ENCODE measurements around the gene CCDC97. TPM values are rescaled to one million over a fixed set of nuclear protein-coding genes. Genes with fewer than 3 reads are reported as not detected.

The CCDC97 gene
- total RNA-seq, 1 experiment from 2014 or later: 9.1 TPM

DNA sequence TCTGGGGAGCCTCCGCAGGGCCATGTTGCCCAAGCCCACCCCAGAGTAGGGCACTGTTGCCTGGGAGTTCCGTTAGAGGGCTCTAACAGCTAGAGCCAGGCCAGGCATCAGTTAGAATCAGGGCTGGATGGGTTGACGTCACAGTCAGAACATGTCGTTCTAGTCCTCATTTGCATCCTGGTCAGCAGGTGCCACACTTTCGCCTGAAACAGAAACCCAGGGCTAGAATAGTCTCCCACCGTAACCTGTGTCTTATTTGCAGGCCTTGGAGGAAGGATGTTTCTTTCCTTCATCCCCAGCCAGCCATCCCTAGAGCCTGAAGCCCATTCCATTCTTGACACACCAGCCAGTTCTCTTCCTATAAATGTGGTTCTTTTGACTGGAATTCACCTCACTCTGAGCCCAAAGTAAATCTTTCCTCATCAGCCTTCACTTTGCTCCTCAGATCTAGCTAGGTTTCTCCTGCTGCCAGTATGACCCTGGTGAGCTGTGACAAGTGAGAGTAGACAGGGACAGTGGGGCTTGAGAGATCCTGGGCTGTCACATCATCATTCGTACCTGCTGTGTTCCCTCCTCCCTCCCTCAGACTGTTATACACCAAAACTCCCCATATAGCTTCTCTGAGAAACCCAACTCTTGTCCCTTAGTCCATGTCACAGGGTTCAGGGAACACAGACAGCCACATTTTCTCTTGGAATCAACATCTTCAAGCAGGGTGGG, 12.2 kb upstream of the CCDC97 start:
- DNase-seq (ENCODE audit: extremely low read depth, low read depth): no peak

DNA sequence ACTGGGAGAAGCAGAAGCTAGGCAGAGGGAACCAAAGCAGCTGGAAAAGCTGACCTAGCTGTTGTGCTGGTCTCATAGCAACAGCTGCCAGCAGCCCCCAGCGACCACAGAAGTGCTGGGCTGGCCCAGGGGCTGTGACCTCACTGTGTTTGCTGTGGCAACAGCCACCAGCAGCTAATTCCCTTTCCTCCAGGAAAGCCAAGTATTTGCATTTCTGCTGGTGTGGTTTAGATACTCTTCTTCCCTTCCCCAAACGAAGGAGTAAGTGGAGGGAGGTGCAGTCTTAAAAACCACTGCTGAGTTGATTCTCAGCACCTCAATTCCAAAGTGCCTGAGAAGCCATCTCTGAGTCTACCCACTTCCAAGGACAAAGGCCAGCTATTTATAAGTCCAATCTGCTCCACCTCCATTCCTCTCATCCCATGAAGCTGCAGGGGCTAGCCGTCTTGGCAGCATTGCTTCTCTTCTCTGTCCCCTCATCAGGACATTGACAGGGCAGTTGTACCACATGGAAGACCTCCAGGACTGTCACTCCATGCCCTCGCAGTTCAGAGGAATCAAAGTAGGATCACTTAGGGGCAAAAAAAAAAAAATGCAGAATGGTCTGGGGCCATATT, 11.5 kb upstream of the CCDC97 start:
- DNase-seq (ENCODE audit: extremely low read depth, low read depth): no peak

DNA sequence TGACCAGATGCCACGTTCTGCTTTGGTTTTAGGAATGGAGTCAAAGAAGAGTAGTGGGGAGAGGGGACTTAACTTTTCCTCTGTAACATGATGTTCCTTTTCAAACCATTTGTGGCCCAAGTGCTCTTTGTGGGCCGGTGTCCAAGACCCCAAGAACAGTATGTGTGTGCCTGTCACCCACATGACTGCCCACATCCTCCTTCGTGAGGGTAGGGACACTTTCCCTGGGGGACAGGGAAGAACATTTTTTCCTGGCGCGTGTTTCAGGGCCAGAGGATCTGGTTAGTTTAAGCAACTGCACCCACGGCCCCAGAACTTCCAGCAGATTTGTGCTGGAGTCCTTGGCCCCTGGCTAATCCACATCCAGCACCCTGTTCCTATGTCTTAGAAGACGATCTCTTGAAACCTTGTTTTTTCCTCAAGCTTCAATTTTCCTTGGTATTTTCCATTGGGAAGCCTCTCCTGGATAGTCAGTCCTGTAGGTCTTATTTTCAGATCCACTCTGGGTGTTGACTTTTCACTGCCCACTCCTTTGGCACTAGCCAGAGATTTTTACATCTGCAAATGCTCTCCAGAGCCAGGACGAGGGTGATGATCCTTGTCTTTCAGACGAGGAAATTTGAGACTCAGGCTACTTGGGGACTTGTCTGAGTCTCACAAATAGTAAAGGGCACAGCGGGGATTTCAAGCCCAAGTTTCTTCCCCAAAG, 10.8 kb upstream of the CCDC97 start:
- DNase-seq (ENCODE audit: extremely low read depth, low read depth): no peak

DNA sequence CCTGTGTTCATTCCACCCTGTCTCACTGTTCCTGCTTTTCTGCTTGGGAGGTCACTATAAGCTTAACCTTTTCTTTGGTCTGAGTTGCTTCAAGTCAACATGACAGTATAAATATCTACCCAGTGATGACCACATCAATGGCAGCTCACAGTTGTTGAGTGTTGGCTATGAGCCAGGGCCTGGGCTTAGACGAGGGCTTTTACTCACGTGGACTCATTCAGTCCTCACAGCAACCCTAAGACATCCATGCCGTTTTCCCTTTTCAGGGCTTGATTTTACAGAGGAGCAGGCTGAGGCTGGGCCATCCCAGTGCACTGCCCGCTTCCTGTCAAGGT, 10.2 kb upstream of the CCDC97 start:
- no peak for DNase-seq (ENCODE audit: extremely low read depth, low read depth)

DNA sequence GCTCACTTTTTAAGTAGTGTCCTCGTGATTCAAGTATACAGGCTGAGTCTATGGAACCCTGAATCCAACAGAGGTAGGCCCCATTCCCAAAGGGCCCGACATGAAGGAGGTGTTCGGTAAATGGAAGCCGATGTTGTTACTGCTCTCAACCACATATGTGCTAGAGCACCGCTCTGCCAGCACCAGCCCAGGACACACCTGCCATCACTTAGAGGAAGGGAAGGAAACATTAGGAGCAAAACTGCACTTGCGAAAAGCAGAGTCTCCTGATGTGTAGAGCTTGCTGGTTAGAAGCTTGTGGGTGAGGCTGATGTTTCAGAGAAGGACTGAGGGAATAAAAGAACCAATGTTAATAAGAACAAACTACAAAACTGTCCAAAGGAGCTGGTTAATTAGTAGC, 9.4 kb upstream of the CCDC97 start:
- DNase-seq (ENCODE audit: extremely low read depth, low read depth): no peak

DNA sequence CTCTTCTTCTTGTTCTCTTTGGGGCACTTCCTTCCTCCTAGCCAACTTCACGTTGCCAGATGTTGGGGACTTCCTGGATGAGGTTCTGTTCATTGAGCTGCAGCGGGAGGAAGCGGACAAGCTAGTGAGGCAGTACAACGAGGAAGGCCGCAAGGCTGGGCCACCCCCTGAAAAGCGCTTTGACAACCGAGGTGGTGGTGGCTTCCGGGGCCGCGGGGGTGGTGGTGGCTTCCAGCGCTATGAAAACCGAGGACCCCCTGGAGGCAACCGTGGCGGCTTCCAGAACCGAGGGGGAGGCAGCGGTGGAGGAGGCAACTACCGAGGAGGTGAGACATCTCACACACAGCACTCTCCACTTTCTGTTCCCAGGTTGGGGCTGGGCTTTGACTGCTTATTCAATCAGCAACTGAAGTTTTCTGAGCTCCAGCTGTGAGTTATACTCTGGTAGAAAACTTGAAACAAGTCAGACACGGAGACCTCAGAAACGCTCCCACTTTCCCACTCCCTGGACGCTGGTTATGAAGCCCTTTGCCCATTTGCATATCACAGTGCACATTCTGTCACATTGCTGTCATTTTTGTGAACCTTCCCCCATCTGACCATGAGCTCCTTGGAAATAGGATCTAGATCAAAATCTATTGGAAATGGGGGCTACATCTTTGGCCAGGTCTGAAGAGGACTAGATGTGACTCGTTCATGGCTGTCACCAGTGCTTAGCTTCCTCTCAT, 7.2 kb upstream of the CCDC97 start:
- DNase-seq (ENCODE audit: extremely low read depth, low read depth): no peak

DNA sequence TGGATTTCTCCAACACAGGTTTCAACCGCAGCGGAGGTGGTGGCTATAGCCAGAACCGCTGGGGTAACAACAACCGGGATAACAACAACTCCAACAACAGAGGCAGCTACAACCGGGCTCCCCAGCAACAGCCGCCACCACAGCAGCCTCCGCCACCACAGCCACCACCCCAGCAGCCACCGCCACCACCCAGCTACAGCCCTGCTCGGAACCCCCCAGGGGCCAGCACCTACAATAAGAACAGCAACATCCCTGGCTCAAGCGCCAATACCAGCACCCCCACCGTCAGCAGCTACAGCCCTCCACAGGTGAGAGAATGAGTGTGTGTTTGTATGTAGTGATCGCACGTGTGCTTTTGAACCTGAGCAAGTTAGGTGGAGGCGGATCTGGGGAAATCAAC, 6.0 kb upstream of the CCDC97 start:
- DNase-seq (ENCODE audit: extremely low read depth, low read depth): no peak

DNA sequence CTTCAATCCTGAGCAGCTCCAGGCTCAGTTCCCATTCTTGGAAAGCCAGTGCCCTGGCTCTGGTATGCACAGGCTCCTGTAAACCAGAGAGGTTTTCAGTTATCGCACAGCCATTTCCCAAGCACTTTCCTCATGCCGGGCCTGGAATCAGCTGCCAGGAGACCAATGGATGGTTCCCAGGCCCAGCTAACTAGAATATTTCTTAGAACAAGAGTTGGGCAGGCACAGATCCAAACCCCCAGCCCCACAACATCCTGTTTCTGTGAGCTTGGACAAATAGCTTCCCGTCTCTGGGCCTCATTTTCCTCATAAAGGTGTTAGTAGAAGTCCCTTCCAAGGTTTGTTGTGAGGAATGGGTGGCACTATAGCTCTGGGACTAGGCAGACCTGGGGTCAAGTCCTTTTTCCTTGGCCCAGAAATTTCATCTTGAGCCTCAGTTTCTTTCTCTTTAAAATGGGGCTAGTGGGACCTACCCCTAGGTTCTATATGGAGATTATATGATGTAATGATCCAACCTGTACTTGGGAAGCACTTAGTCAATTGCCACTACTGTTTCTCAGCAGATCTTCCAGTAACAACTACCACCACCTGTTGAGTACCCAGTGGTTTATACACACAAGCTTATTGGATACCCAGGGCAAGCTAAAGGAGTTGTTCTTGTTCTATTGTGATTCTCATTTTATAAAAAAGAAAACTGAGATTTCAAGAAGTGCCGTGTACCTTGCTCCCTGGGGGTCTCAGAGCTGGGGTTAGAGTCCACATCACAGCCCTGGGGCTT, 5.1 kb upstream of the CCDC97 start:
- no peak for DNase-seq (ENCODE audit: extremely low read depth, low read depth)

DNA sequence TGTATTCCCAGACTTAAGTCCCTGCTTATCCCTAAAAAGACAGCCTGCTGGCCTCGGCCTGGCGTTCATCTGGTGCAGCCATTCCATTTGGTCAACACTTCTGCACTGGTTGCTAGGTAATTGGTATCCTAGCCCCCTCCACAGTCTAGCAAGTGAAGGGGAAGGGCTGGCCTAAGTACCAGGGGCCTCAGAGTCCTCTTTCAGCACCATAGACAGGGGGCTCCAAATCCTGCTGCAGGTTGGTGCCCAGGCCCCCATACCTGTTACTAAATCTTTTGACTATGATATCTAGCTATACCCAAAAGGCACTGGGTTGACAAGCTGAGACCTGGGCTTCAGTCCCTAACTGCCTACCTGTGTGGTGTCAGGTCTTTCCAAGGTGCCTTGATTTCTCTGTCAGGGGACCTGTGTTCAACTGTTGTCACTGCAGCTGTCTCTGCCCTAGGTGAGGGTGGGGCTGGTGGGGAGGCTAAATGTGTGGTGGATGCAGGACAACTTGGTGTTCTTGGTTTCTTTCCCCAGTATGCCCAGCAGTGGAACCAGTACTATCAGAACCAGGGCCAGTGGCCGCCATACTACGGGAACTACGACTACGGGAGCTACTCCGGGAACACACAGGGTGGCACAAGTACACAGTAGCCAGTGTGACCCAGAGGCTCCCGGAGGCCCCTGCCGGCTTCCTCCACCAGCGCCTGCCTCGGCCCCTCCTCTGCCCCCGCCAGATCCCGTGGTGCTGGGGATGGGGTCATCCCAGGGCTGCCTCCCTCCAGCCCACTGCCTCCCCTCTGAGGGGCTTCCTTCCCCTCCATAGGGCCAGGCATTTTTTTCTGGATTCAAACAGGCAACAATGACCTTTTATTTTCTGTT, 3.8 kb upstream of the CCDC97 start:
- DNase-seq (ENCODE audit: extremely low read depth, low read depth): no peak

DNA sequence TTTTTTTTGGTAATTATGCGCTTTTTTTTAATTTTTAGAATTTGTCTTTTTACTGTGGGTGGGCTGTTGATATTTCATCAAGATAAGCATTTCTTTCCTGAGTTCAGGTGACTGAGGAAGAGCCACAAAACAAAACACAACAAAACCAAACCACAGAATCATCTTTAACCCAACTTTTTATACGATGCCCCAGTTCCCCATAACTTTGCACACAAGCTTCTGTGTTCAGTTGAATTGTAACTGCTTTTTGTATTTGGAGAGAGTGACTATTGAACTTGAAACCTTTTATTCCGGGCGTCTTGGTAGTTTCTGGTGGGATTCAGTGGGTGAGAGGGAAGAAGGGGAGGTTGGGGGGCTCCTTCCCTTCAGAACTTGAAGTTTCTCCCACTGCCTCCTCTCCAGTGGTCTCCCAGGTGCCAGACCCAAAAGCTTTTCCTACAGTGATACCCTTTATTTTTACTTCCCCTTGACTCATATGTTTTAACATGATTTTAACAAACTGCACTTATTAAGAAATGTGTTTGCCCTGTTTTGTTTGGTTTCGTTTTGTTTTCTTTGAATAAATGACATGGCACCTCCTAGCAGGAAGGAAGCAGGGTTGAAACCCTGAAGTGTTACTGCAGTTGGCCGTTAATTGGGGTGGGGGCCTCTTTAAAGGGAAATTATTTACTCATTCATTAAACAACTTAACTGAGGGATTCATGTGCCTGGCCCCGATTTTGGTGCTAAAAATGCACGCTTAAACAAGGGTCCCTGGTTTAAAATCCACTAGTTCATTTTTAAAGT, 2.7 kb upstream of the CCDC97 start:
- no peak for DNase-seq (ENCODE audit: extremely low read depth, low read depth)

DNA sequence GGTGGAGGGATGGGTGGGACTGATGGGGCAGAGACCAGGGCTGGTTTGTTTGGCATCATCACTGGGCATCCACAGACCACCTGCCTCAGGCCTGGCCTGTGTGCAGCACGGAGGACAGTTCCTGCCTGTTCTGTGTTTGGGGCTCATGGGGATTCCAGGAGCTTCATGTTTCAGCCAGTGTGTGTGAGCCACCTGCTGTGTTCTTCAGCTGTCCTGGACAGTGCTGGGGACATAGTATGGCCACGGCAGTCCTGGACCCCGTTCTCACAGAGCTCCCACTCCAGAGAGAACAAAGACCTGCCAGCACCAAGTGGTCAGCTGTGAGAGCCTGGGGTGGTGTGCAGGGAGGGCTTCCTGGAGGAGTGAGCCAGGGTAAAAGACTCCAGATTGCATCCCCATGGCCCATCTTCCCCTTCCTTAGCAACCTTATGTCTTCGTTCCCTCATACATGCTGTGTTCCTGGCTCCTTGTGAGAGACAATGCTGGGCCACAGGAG, 2.0 kb upstream of the CCDC97 start:
- no peak for DNase-seq (ENCODE audit: extremely low read depth, low read depth)

DNA sequence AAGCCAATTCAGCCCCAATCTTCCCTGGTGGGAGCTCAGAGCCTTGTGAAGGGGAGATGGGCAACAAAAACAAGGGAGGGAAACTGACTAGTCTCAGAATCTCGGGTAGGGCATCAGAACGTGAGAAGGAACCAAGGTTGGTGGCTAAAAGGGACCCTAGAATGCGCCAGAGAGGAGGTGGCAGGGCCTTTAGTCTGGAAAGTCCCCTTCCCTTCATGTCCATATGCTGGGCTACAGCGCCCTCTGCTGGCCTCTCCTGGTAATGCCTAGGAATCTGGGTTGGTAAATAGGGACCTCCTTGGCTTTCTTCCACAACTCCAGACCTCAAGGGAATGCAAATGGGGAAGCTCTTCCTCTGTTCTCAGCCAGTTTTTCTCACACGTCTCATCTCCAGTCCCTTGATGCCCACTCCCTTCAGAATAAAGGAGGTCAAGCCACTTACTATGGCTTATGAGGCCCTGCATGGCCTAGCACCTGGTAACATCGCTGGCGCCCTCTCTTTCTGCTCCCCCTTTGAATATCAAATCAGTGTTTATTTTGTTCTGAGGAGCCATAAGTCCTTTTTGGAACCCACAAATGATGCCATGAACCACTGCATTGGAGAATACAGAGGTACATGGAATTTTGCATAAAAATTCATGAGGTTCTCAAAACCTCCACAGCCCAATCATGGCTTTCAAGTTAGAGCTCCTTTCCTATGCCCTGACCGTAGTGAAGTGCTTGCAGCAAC, 1.4 kb upstream of the CCDC97 start:
- peak; percentile 81 for DNase-seq (ENCODE audit: extremely low read depth, low read depth)

DNA sequence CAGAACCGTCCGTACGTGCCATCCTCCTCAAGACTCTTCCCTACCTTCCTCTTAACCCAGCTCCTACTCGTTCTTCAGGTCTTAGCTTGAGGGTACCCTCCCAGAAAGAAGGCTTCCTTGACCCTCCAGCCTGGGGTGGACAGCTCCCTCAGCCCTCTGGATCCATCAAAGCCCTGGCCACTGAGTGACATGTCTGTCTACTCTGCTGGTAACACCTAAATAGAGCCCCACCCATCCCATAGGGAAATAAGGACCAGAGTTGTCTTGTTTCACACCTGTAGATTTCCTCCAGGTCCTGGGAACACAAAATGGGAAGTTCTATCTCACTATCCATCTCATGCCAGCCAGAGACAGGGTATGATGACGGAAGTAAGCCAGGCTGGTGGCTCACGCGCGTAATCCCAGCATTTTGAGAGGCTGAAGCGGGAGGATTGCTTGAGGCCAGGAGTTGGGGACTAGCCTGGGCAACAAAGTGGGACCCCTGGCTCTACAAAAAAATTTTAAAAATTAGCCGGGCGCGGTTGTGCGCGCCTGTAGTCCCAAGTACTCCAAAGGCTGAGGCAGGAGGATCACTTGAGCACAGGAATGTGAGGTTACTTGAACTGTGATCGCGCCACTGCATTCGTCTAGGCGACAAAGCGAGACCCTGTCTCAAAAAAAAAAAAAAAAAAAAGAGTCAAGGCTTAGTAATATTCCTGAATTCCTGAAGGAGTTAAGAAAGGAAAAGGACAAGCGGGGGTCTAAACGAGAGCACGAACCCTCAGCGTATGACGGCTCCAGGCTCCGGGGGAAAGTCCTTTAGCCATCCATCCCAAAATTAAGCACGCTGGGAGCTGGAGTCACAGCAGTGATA, 566 bp upstream of the CCDC97 start:
- no peak for DNase-seq (ENCODE audit: extremely low read depth, low read depth)

DNA sequence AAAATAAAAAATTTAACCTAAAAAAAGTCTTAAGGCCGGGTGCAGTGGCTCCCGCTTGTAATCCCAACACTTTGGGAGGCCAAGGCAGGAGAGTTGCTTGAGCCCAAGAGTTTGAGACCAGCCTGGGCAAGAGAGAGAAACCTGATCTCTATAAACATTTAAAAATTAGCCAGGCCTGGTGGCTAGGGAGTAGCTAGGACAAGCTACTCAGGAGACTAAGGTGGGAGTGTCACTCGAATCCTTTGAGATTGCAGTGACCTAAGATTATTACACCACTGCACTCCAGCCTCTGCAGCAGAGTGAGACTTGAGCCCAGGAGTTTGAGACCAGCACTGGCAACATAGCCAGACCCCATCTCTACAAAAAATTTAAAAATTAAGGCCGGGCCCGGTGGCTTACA, 1.1 kb downstream of the CCDC97 start:
- DNase-seq (ENCODE audit: extremely low read depth, low read depth): no peak

DNA sequence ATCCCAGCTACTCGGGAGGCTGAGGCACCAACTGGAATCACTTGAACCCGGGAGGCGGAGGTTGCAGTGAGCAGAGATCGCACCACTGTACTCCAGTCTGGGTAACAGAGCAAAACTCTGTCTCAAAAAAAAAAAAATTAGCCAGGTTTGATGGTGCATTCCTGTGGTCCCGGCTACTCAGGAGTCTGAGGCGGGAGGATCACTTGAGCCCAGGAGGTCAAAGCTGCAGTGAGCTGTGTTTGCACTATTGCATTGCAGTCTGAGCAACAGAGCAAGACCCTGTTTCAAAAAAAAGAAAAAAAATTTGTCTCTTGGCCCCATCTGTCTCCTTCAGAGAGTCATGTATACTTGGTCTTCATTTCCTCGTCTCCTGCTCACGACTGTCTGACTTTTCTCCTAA, 1.6 kb downstream of the CCDC97 start:
- DNase-seq (ENCODE audit: extremely low read depth, low read depth): no peak

DNA sequence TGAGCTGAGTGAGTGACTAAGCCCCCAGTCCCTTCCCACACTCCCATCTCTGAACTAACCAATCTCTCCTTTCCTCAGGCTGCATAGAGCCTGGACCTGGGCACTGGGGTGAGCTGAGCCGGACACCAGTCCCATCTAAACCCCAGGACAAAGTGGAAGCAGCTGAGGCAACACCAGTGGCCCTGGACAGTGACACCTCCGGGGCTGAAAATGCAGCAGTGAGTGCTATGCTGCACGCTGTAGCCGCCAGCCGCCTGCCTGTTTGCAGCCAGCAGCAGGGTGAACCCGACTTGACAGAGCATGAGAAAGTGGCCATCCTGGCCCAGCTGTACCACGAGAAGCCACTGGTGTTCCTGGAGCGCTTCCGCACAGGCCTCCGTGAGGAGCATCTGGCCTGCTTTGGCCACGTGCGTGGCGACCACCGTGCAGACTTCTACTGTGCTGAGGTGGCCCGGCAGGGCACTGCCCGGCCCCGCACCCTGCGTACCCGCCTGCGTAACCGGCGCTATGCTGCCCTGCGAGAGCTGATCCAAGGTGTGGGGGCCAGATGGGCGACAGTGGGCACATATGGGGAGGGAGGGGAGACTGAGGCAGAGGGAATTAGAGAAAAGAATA, 6.4 kb downstream of the CCDC97 start:
- DNase-seq (ENCODE audit: extremely low read depth, low read depth): no peak

Measured in NCI-H460 (cell line).